Activated CD8-positive, alpha-beta memory T cell treated with anti-CD3 and anti-CD28 coated beads, Interleukin-2, amount 50 U/mL, for 48 hours (primary cell): ENCODE measurements around the gene TRIO.

ENCODE experiments used
- DNase-seq: peaks from one replicate; pipeline ENCODE4 v3.0.0-alpha.2; 2020

TRIO gene

DNA sequence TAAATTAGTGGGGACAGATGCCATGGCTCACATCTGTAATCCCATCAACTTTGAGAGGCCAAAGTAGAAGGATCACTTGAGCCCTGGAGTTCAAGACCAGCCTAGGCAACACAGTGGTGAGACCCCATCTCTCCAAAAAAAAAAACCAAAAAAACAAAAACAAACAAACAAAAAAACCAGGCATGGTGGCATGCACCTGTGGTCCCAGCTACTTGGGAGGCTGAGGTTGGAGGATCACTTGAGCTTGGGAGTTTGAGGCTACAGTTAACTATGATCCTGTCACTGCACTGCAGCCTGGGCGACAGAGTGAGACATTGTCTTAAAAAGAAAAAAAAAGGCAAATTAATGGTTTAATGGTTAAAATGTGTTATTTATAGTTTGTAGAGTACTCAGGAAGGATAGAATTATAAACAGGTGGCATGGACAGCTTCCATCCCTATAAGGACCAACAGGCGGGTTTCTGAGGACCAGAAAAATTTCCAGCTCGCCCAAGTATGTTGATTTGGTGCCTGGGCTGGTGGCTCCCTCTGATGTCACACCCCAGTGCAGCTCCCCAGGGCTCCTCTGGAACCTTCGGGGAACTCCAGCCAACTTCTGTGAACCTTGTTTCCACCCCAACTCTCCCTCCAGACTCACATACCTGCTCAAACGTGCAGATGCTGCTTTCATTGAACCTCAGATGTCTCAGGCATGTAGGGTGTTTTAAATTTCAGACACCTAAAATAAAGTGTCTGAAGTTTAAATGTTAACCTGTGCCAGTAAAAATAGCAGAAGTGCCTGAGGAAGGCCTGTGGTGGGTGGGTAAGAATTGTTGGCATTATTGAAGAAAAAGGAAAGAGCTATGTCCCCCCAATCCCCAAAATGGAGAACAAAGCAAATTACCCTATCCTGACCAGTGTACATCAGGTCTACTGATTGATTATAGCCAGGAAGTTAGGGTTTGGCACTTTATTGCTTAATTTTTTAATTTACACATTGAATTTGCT, 69.0 kb downstream of the TRIO start:
- DNase-seq: no peak

DNA sequence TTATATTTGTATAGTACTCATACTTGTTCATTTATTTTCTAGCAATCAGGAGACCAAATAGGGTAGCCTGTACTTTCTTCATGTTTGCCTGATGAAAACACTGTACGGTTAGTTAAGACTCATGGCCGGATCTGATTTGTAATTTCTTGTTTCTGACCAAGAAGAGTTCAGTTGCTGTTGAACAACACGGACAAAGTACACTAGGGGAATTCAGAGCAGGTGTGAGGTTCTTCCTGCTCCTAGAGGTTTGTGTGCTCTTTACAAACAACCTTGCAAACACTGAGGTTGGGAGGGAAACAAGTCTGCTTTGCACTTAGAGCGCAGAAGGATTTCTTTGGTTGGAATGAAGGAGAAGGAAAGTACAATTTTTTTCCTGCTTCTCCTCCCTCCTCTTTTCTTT, 69.7 kb downstream of the TRIO start:
- no peak for DNase-seq

DNA sequence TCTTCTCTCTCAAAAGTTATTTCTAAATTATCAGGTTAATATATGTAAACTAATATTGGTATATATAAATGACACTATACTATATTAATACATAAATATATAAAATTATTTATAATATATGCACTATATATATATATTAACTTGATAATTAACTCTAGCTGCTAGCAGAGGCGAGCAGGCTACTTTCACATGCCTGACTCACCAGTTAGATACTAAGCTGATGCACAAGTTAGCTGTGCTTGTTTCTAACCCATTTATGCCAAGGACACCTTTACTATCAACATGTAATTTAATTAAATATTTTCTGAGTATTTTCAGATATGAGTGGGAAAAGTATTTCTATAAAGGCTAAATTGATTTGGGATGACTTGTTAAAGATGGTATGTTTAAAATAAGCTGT, 70.1 kb downstream of the TRIO start:
- DNase-seq: no peak

DNA sequence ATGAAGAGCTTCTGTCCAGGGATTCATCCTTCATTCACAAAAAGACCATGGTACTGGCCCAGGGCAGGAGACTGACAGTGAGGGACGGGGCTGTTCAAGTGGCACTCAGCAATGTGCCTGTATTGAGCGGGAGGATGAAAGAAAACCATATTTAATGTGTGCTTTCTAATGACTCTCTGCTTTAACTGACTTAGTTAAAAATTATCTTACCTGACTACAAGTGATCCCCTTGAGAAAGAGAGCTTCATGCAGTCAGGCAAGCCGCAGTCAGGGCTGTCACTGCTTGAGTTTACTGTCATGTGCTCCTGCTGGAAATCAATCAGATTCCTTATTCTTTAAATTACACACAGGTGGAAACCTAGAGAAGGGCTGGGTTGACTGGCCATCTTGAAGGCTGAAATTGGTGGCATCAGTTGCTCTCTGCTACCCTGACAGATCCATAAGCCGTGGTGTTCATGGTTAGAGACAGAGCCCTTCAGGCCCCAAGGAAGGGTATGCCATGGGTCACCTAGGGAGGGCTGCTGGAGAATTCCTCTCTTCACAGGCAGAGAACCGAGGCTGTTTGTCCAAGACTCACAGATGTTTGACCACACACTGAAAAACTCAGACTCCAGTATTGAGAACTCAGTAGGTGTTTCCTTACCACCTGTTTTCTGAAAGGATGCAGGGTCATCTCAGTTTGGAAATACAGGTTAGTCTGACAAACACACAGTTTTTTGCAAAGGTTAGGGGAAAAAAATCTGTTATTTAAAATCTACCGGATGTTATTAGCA, 70.9 kb downstream of the TRIO start:
- DNase-seq: no peak

DNA sequence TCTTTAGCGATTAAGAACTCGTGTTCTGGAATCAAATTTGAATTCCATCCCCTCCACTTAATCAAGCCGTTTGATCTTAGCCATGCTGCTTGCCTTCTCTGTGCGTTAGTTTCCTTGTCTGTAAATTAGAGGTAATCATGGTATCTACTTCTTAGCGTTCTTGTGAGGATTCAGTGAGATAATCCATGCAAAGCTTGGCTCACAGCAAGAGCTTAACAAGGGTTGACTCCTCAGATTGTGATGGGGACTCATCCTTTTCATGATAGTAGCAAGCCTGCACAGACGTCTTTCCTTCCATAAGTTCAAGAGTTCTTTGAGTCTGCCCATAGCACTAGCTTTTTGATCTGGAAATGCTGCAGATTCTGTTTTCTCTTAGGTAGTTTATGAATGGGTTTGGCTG, 72.8 kb downstream of the TRIO start:
- DNase-seq: no peak

DNA sequence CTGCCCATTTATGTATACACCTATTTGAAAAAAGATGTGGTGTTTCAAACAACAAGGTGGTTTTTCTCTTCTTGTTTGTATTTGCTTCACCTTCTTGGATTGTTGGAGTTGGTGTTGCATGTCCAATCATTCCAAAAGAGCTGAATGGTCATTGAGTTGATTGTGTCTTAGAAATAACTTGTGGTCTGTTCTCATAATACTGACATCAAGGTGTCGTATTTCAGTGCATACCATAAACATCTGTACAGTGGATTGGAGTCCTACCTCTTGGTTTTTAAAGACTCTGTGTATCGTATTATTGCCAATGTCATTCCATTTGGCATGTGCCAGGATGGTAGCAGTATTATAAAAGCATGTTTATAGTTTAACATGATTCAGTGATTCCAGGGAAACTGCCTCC, 73.2 kb downstream of the TRIO start:
- no peak for DNase-seq

DNA sequence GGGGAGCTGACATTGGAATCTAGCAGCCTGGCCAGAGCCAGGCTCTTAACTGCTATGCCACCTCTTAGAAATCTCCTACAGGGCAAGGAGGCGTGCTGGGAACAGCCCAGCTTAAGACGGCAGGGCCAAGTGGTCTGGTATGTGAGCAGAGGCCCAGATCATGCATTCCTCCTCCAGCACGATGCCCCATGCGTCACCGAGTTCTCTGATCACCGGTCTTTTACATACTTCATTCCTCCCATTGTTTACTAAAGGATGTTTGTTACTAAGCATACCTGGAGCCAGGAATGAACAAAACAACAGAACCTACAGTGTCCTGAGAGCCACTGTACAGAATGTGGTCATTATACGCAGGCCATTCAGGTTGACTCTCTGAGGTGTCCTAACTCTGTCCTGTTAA, 73.8 kb downstream of the TRIO start:
- no peak for DNase-seq

DNA sequence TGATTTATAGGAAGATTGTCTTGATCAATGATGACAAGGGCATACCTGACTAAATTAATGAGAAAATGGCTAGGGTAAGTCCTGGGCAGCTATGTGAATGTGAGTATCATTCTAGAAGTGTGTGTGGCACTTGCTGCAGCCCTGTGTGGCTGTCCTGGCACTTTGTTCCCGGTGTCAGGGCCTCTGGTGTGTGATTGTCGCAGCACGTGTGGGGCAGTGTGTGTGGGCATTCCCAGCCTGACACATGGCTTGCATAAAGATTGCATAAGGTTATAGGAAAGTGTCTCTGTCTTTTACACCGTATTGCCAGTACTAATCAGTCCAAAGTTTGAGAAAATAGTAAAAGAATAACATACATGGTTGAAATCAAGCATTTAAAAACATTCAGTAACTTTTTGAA, 74.4 kb downstream of the TRIO start:
- no peak for DNase-seq

DNA sequence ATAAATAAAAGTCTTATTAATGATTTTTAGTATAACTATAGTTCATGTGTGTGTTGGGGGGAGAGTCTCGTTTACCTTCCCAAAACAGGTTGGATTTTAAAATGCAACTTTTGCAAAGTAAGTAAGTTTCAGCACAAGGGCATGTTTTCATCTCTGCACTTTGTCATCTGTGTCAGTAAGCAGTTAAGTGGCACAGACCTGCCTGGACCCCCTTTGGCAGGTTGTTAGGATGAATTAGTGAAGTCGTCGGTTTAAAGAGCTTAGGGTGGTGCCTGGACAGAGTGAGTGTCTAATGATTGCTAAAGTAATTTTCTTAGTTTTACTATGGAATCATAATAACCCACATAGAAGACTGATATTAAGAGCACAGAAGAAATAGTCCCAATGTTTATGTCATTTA, 74.9 kb downstream of the TRIO start:
- DNase-seq: no peak

DNA sequence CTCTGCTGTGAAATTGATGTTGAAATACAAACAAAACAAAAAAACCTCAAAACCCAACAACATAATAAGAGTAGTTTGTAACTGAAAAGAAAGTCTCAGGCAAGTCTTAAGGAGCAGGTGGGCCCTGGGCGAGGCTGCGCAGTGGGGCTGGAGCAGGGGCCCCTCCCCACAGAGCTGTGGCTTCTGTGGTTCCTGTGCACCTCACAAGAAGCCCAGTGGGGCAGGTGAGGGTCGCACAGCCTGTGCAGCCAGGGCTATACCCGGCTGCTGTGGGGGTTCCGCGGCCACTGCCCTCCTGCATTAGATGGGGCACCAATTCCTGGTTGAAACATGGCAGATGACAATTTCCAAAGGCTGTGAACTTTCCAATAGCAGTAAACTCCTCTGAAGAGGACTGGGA, 75.3 kb downstream of the TRIO start:
- DNase-seq: no peak

DNA sequence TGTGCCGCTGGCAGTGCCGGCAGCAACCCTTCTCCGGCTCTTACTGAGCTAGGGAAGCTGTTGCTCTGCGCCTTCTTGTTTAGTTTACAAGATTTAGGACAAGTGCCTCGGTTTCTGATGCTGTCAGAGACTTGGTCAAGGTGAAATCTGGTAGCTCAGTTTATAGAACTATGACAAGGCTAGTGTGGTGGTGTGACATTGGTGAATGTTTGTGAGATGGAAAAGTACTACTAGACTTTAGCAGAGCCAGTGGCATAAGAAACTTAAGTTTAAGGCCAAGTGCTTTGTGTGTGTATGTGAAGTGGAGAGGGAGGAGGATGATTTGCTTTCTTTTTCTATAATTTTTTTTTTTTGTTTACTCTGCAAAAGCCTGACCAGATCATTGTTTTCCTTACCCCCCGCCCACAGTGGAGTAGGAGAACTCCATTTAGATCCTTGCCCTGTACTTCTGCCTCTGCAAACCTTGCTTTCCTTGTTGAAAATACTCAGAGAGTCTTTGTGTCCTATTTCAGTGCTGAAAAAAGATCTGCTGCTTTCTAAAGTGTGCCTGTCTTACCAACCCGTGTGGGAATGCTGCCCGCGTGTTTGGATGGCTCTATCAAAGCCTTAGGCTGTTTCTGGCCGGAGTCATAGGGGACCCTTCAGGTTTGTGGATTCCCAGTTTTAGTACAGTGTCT, 75.9 kb downstream of the TRIO start:
- no peak for DNase-seq

DNA sequence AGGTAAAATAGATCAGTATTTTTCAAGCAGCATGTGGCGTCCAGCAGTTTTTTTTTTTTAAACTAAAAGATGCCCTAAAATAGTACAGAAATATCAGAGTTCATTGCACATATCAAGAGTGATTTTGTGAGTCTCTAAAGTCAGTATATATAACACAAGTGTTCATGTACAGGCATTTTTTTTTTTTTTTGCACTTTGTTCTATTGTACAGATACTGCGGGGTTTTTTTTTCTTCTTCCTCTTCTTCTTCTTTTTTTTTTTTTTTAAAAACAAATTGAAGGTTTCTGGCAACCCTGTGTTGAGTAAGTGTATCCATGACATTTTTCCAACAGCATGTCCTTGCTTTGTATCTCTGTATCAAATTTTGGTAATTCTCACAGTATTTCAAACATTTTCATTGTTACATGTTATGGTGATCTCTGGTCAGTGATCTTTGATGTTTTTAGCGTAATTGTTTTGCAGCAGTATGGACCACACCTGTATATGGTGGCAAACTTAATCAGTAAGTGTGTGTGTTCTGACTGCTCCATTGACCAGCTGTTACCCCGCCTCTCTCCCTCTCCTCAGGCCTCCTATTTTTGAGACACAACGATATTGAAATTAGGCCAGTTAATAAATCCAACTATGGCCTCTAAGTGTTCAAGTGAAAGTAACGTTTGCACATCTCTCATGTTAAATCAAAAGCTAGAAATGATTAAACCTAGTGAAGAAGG, 76.8 kb downstream of the TRIO start:
- no peak for DNase-seq

DNA sequence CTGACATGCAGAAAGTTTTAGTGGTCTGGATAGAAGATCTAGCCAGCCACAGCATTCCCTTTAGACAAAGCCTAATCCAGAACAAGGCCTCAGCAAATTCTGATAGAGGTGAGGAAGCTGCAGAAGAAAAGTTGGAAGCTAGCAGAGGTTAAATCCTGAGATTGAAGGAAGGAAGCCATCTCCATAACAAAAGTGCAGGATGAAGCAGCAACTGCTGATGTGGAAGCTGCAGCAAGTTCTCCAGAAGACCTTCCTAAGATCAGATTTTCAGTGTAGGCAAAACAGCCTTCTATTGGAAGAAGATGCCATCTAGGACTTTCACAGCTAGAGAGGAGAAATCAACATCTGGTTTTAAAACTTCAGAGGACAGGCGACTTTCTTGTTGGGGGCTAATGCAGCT, 77.5 kb downstream of the TRIO start:
- no peak for DNase-seq

DNA sequence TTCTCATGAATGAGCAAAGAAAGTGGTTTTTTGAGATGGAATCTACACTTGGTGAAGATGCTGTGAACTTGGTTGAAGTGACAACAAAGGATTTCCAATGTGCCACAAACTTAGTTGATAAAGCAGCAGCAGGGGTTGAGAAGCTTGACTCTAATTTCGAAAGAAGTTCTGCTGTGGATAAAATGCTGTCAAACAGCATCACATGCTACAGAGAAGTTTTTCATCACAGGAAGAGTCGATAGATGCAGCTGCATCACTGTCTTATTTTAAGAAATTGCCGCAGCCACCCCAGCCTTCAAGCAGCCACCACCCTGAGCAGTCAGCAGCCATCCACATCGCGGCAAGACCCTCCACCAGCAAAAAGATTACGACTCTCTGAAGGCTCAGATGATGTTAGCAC, 78.6 kb downstream of the TRIO start:
- DNase-seq: no peak

DNA sequence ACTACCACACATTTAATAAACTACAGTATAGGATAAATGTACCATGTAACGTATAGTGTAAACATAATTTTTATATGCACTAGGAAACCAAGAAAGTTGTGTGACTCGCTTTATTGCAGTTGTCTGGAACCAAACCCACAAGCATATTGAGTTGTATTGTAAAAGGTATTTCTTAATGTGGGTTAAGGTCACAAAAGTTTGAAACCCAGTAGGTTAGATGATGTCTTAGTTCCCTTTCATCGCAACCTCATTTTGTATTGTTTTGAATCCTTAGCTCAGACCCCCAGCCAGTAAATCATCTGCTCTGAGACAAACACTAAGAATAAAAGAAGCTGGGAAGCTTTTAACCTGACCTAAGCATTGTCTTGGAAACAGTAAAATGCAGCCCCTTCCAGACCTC, 79.1 kb downstream of the TRIO start:
- DNase-seq: no peak

DNA sequence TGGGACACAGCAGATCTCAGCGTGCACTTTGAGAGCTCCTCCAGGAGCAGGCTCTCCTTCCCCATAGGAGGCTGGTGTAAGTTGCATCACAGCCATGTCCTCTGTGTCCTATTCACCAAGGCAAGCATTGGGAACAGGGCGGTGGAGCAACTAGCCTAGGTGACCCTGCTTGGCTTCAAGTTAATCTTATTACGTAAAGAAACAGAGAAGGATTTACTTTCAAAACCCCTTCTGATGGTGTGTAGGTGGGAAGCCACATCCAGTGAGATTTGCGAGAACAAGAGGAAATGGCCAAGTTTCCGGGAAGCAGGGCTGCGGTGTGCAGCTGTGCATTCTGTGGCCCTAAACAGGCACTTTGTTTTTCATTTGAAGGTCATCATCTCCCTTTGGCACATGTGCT, 80.2 kb downstream of the TRIO start:
- DNase-seq: no peak

DNA sequence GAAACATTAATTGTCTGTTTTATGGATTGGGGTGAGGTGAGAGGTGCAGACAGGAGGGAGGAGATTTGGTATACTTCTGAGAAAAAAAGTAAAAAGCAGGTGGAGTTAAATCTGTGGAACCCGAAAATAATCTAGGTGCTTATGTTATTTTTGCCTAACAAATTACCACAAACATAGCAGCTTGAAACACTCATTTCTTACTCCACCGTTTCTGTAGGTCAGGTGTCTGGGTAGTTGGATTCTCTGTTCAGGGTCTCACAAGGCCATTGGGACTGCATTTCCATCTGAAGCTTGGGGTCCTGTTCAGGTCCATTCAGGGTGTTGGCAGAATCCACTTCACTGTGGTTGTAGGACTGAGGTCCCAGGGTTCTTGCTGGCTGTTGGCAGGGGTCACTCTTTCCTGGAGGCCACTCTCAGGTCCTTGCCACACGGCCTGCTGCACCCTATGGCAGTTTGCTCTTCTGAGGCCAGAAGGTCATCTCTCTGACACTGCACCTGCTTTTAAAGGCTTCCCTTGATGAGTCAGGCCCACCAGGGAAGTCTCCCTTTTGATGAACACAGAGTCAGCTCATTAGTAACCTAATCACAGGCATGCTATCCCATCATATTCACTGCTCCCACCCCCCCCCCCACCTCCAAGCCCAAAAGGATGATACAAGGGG, 82.2 kb downstream of the TRIO start:
- no peak for DNase-seq

DNA sequence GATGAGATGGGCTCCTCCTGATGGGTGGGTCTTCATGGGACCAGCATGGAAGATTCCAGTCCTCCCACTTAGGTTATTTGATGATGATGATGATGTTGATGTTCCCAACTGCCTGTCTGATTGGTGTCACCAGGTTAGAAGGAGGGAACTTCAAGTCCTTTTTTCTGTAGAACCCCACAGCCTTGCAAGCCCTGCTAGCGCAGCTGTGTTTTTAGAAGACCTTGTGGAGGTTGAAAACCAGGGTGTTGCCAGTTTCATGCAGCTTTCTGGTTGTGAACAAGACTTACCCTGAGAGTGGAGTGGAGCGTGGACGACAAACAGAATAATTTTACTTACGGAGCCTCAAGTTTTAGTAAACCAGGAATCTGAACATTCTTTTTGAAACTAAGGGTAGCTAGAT, 83.0 kb downstream of the TRIO start:
- no peak for DNase-seq

DNA sequence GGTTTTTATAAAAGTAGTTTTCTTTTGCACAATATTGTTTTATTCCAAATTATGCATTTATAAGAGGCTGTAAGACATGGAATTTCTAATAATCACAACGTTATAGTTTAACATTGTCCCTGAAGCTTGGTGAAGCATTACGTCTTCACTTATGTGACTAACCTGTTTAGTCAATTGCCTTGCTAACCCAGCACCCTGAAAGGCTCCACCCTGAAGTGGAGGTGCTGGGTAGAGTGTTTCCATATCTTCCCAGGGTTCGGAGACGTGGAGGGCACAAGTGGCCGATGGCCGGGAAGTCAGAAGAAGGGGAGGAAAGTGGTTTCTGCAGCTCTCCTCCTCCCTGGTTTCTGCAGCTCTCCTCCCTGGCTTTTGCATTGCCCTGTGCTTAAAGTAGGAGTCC, 83.4 kb downstream of the TRIO start:
- no peak for DNase-seq

DNA sequence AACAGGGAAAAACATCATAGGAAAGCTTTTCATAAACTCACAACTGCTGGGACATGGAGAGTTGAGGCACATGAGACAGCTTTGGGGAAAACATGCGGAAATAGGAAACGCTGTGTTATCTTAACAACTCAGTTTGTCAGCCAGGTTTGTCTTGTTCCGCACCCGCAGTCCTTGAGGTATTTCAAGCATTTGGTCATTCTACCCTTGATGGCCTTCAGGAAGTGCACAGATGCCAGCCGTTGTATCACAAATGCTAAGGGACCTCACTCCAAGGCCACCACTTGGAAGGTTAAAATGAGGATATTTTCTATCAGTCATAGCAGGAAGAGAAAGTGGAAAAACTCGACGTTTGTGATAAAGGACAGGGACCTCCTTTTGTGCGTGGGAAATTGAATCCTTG, 83.8 kb downstream of the TRIO start:
- DNase-seq: no peak

DNA sequence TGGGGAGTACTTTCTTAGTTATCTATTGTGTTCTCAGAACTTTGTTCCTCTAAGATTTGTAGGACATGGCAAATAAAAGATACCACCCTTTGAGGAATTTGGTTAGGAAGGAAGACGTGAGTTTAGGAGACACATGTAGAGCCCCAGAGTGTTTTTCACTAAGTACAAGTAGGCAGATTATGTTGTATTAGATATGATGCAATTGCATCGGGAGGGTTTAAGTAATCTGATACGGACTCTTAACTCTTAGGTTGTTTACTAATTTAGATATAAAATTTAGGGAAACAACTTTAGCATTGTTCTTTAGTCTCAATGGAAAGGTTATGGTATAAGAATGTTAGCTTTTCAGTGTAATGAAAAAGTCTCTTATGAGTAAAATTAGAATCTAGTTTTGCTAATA, 84.4 kb downstream of the TRIO start:
- DNase-seq: no peak

DNA sequence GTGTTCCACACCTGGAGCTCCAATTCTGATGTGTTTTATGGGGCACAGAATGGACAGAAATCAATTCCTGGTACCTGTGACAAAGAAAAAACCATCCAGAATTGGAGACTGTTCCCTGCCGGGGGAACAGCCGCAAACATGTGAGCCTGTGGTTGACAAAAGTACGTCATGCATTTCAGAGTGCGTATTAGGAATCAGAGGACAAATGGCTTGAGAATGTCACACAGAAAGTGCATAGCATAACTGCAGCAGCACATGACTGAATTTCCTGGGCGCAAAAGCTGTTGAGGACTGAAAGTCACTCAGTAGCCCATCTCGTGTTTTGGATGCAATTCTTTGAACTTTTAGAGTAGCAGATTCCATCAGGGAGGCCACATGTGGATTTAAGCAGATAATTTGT, 85.1 kb downstream of the TRIO start:
- no peak for DNase-seq

DNA sequence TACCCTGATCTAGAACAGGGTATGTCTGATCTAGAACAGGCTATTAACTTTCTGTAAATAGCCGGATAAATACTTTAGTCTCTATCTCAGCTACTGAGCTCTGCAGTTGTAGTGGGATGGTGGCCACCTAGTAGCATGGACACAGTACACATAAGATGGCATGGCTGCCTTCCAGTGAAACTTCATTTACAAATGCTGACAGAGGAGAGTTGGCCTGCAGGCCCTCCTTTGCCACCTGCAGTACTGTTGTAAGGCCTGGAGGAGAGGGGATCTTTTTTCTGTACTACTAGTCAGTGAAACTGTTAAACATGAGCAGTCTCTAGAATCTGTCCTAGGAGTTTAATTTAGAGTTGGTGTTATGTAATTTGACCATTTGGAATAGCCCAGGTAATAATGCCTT, 86.0 kb downstream of the TRIO start:
- no peak for DNase-seq
